Hepatocyte (in vitro differentiated cells): Measurements from ENCODE around the gene SATB1.

Source experiments
- CTCF ChIP-seq: fragments of 200-600 bp; sonication (generic); IDR thresholded peaks from 2 replicates; pipeline ENCODE4 v1.5.1; 2016; ENCODE audit warnings: antibody characterized with exemption, mild to moderate bottlenecking; ENCODE audit not compliant: poor library complexity
- EZH2 ChIP-seq: fragments of 200-600 bp; sonication (generic); IDR thresholded peaks from 2 replicates; pipeline ENCODE4 v1.6.1; 2016; ENCODE audit warnings: antibody characterized with exemption, mild to moderate bottlenecking, borderline replicate concordance
- EZH2phosphoT487 ChIP-seq: fragments of 200-600 bp; sonication (generic); IDR thresholded peaks from one replicate; pipeline ENCODE4 v1.6.1; 2018; ENCODE audit warnings: antibody characterized with exemption, mild to moderate bottlenecking, low read depth, moderate library complexity; ENCODE audit not compliant: unreplicated experiment, severe bottlenecking

- TF ChIP-seq CTCF (no peak), EZH2 (no peak), EZH2phosphoT487 (no peak)
These were observed 41.0 kb upstream of the SATB1 start for GRCh38 chr3:18466136-18466535.
